Mucosa of descending colon (tissue), 3 donors: ENCODE results near the gene BANK1. TPM values are rescaled to one million over a fixed set of nuclear protein-coding genes. Genes with fewer than 3 reads are reported as not detected.

Experiments used
- ATAC-seq: fragments of 200-7000 bp; cut with Tn5 transposase; one replicate; pipeline ENCODE4 v1.9.1; 2020; ENCODE audit warnings: mild to moderate bottlenecking, moderate library complexity
- DNase-seq, 3 donors: peaks; one replicate each; pipeline ENCODE4 v3.0.0-alpha.2; 2020
- H3K36me3 ChIP-seq: fragments of 200-600 bp; one replicate; pipeline ENCODE4 v1.8.0; 2021; ENCODE audit warnings: low read depth, mild to moderate bottlenecking
- H3K4me1 ChIP-seq: fragments of 200-600 bp; one replicate; pipeline ENCODE4 v1.8.0; 2021; ENCODE audit warnings: low read depth, mild to moderate bottlenecking
- H3K4me3 ChIP-seq: fragments of 200-600 bp; one replicate; pipeline ENCODE4 v1.8.0; 2021; ENCODE audit warnings: mild to moderate bottlenecking
- H3K9me3 ChIP-seq: fragments of 200-600 bp; one replicate; pipeline ENCODE4 v1.8.0; 2021; ENCODE audit warnings: mild to moderate bottlenecking
- CTCF ChIP-seq: fragments of 200-600 bp; IDR thresholded peaks from one replicate; pipeline ENCODE4 v1.8.0; 2022; ENCODE audit warnings: antibody characterized with exemption, mild to moderate bottlenecking
- intact Hi-C, 2 donors: fragments of 100-400 bp; cut with DNase I in 1 of 2; cut with micrococcal nuclease in 1 of 2; formaldehyde crosslinking; loops; one replicate each; pipeline versions ENCODE4 v1.11.0 to v1.11.1; 2022; cut with DNase I, micrococcal nuclease
- total RNA-seq, 3 donors: library from RNA; stranded (reverse); fragmentation: NEBNext Ultra II Directional in 2 of 3; extraction: Animal tissue kit (Norgen Biotek cat#: 25700) in 2 of 3; gene quantifications; one replicate each; pipeline versions ENCODE4 v1.2.1 to v1.2.4, GENCODE V29; 2021 to 2023
- donor health status: DM: no; HTN: no; CAD: no; lungs with moderate emphysema.
- donor health status: DM: no; HTN: no; CAD: no.
- donor health status: DM: no; HTN: yes; CAD: no.

Gene BANK1
- total RNA-seq, 3 donors from 2014 or later = 0.73 to 1.1 (median 0.78) TPM

- Histone ChIP-seq H3K4me3 (no peak overlapping the region), H3K9me3 (no peaks in the 10 kb centered on the region), H3K4me1 (no peaks in the 10 kb centered on the region), H3K36me3 (no peaks in the 10 kb centered on the region)
- intact Hi-C loops = no loop called here
- no peak for ATAC-seq
- no peak for TF ChIP-seq CTCF
- no peak for DNase-seq
Observed at GRCh38 chr4:101858641-101859040, 68.1 kb downstream of the BANK1 start.

GRCh38 chr4:101862595-101862994 lies 72.1 kb downstream of the BANK1 start:
- H3K4me3 ChIP-seq = no peak overlapping the region
- TF ChIP-seq CTCF = no peak
- H3K9me3 ChIP-seq = no peaks in the 10 kb centered on the region
- intact Hi-C loops = no loop called here
- H3K36me3 ChIP-seq = no peaks in the 10 kb centered on the region
- DNase-seq (no peak), ATAC-seq (no peak)
- no peaks in the 10 kb centered on the region for H3K4me1 ChIP-seq

- no peaks in the 10 kb centered on the region for H3K9me3 ChIP-seq
- DNase-seq (no peak), ATAC-seq (no peak)
- H3K36me3 ChIP-seq = no peaks in the 10 kb centered on the region
- H3K4me3 ChIP-seq = no peak overlapping the region
- H3K4me1 ChIP-seq = no peaks in the 10 kb centered on the region
- TF ChIP-seq CTCF = no peak
- intact Hi-C loops = no loop called here
Observed at GRCh38 chr4:101864660-101865059, 74.1 kb downstream of the BANK1 start.

GRCh38 chr4:101865501-101866062 lies 75.1 kb downstream of the BANK1 start:
- Histone ChIP-seq H3K9me3 (no peaks in the 10 kb centered on the region), H3K4me3 (no peak overlapping the region), H3K4me1 (no peaks in the 10 kb centered on the region), H3K36me3 (no peaks in the 10 kb centered on the region)
- no peak for DNase-seq
- no peak for TF ChIP-seq CTCF
- no peak for ATAC-seq
- intact Hi-C loops = no loop called here

- H3K4me1 ChIP-seq = no peaks in the 10 kb centered on the region
- no peak for TF ChIP-seq CTCF
- H3K36me3 ChIP-seq = no peaks in the 10 kb centered on the region
- no peak overlapping the region for H3K4me3 ChIP-seq
- no peaks in the 10 kb centered on the region for H3K9me3 ChIP-seq
- no peak for ATAC-seq
- DNase-seq = no peak
- intact Hi-C loops = no loop called here
Observed at GRCh38 chr4:101870874-101871273, 80.3 kb downstream of the BANK1 start.
